ENCODE measurements around the gene OR6V1.

The OR6V1 gene

GRCh38 chr7:143054621-143055020 lies 2.5 kb downstream of the OR6V1 start:
- Histone ChIP-seq H2AFZ (ENCODE audit: low read depth) (no peak overlapping the region), H3K4me2 (no peak overlapping the region), H4K20me1 (ENCODE audit: insufficient read depth) (no peaks in the 10 kb centered on the region), H3K9ac (no peak overlapping the region), H3K27me3 (ENCODE audit: insufficient read depth, low read depth) (no peaks in the 10 kb centered on the region), H3K4me1 (ENCODE audit: low read depth, poor library complexity, severe bottlenecking) (no peaks in the 10 kb centered on the region), H3K79me2 (ENCODE audit: insufficient read depth, low read depth) (no peaks in the 10 kb centered on the region), H3K27ac (no peak overlapping the region), H3K4me3 (IDR thresholded peaks at IDR 0.05; ENCODE audit: insufficient read depth, low read depth, low read length) (no peak overlapping the region), H3K36me3 (ENCODE audit: insufficient read depth) (no peaks in the 10 kb centered on the region)
- no peak for TF ChIP-seq CTCF (conservative IDR thresholded peaks at IDR 0.05; ENCODE audit: low read depth, low read length)

GRCh38 chr7:143055754-143056153 lies 3.6 kb downstream of the OR6V1 start:
- Histone ChIP-seq H3K79me2 (ENCODE audit: insufficient read depth, low read depth) (no peaks in the 10 kb centered on the region), H3K4me2 (no peak overlapping the region), H4K20me1 (ENCODE audit: insufficient read depth) (no peaks in the 10 kb centered on the region), H3K27me3 (ENCODE audit: insufficient read depth, low read depth) (no peaks in the 10 kb centered on the region), H3K36me3 (ENCODE audit: insufficient read depth) (no peaks in the 10 kb centered on the region), H3K4me1 (ENCODE audit: low read depth, poor library complexity, severe bottlenecking) (no peaks in the 10 kb centered on the region), H2AFZ (ENCODE audit: low read depth) (no peak overlapping the region), H3K9ac (no peak overlapping the region), H3K4me3 (IDR thresholded peaks at IDR 0.05; ENCODE audit: insufficient read depth, low read depth, low read length) (no peak overlapping the region), H3K27ac (no peak overlapping the region)
- TF ChIP-seq CTCF (conservative IDR thresholded peaks at IDR 0.05; ENCODE audit: low read depth, low read length): no peak

- no peaks in the 10 kb centered on the region for H3K27me3 ChIP-seq (ENCODE audit: insufficient read depth, low read depth)
- H2AFZ ChIP-seq (ENCODE audit: low read depth): no peak overlapping the region
- H3K4me2 ChIP-seq: no peak overlapping the region
- no peak overlapping the region for H3K4me3 ChIP-seq (IDR thresholded peaks at IDR 0.05; ENCODE audit: insufficient read depth, low read depth, low read length)
- H4K20me1 ChIP-seq (ENCODE audit: insufficient read depth): no peaks in the 10 kb centered on the region
- H3K4me1 ChIP-seq (ENCODE audit: low read depth, poor library complexity, severe bottlenecking): no peaks in the 10 kb centered on the region
- no peak overlapping the region for H3K27ac ChIP-seq
- no peak overlapping the region for H3K9ac ChIP-seq
- H3K36me3 ChIP-seq (ENCODE audit: insufficient read depth): no peaks in the 10 kb centered on the region
- TF ChIP-seq CTCF (conservative IDR thresholded peaks at IDR 0.05; ENCODE audit: low read depth, low read length): no peak
- H3K79me2 ChIP-seq (ENCODE audit: insufficient read depth, low read depth): no peaks in the 10 kb centered on the region
Measured at GRCh38 chr7:143063741-143064140, 11.6 kb downstream of the OR6V1 start.

- Histone ChIP-seq H3K27ac (no peak overlapping the region), H2AFZ (ENCODE audit: low read depth) (no peak overlapping the region), H3K9ac (no peak overlapping the region), H3K79me2 (ENCODE audit: insufficient read depth, low read depth) (no peaks in the 10 kb centered on the region), H3K4me2 (no peak overlapping the region), H3K36me3 (ENCODE audit: insufficient read depth) (no peaks in the 10 kb centered on the region), H3K4me3 (IDR thresholded peaks at IDR 0.05; ENCODE audit: insufficient read depth, low read depth, low read length) (no peak overlapping the region), H4K20me1 (ENCODE audit: insufficient read depth) (no peaks in the 10 kb centered on the region), H3K27me3 (ENCODE audit: insufficient read depth, low read depth) (no peaks in the 10 kb centered on the region), H3K4me1 (ENCODE audit: low read depth, poor library complexity, severe bottlenecking) (no peaks in the 10 kb centered on the region)
- TF ChIP-seq CTCF (conservative IDR thresholded peaks at IDR 0.05; ENCODE audit: low read depth, low read length): no peak
Measured at GRCh38 chr7:143068446-143068845, 16.3 kb downstream of the OR6V1 start.

Measured in KMS-11 (cell line).